Hepatic stellate cell (primary cell): Measurements from ENCODE around the gene PREX1.
"Not testable (repeated sequence)": the region's sequence is repeated elsewhere in the genome, so short reads cannot be mapped to it uniquely, and the experiment has no call there.

Source experiments
- DNase-seq: peaks from one replicate; pipeline ENCODE4 v3.0.0; 2011; ENCODE audit warnings: low spot score

The PREX1 gene

GRCh38 chr20:48603819-48604405 lies 223.9 kb downstream of the PREX1 start:
- no peak for DNase-seq

GRCh38 chr20:48603116-48603818 lies 224.5 kb downstream of the PREX1 start:
- DNase-seq: no peak

DNA sequence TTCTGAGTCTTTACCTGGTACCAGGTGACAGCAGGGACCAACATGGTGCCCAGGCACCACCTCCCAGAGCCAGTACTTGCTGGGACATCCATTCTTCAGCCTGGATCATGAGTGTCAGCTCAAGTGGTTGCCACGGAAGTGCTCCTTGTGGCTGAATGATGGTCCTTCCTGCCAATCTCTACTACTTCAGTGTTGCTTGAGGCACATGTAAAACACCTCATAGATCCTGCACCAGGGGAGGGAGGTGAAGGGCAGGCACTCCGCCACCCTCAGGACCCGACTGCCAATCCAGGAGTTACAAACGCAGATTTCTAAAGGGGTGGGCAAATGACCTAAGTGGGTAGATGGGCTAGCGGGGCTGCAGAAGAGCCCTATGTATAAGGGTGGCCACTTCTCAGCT lies 226.0 kb downstream of the PREX1 start:
- DNase-seq: no peak

DNA sequence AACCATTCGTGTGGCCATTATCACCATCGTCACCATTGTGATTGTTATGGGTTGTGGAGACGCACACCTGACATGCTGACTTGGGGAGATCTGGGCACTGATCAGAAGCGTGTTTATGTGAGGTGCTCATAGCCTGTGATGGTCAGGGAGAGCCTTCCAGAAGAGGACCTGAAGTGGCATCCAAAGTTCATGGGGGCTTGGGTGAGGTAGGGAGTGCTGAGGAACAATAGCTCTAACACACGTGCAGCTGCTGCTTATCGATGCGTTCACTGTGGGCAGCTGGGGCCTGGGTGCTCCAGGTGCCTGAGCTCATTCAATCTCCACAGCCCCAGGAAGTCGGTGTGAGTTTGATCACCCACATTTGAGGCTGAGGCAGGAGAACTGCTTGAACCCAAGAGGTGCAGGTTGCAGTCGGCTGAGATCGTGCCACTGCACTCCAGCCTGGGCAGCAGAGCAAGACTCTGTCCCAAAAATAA lies 227.3 kb downstream of the PREX1 start:
- no peak for DNase-seq

- no peak for DNase-seq
Observed at GRCh38 chr20:48599748-48600469, 227.9 kb downstream of the PREX1 start.

DNA sequence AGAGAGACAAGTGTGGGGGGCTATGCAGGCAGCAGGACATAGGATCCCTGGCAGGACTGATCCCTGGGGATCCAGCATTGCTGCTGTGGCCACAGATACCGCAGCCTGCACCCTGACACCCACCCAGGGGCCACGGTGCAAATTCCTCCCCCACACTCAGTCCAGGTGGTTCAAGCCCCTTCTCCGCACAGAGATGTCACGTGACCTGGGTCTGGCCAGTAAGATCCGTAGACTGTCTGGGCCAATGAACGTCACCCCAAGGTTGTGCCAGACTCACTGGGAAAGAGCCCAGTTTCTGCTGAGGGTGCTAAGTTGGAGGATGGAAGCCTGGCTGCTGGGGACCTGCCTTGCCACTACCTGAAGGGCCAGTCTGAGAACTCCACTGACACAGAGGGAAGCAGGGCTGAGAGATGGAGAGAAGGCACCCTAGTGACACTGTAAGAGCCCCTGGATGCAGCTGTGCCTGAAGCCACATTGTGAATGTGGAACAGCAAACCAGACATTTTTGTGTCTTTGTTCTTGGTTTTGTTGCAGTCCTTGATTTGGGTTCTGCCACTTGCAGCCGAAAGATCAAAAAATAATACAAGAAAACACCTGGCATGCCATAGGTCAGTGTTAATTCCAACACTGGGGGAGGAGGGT lies 228.6 kb downstream of the PREX1 start:
- no peak for DNase-seq

DNA sequence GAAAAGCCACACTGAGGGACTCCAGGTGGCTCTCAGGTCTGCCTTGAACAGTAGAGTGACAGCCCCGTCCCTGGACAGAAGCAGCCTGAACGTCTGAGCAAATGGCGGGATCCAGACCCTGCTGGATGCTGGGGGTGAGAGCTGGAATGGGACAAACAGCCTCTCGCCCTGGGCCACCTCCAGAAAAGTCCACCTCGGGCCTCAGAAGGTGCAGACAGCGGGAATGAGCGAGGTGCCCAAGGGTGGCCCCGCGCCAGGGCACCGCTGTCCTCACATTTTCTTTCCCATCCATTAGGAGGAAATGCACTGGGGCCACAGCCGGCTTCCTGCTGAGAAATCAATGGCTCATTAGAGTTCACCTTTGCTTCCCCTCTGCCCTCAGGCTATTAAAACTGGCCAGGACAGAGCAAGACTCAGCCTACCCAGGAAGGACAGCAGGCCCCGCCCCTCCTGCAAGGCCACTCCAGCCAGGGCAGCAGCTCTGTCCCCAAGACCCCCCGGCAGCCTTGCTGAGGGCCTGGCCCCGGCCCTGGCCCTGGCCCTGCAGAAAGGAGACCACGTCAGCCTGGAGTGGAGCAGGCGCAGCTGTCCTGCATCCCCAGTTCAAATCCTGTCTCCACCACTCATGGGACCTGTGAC lies 229.4 kb downstream of the PREX1 start:
- DNase-seq: not testable (repeated sequence)

DNA sequence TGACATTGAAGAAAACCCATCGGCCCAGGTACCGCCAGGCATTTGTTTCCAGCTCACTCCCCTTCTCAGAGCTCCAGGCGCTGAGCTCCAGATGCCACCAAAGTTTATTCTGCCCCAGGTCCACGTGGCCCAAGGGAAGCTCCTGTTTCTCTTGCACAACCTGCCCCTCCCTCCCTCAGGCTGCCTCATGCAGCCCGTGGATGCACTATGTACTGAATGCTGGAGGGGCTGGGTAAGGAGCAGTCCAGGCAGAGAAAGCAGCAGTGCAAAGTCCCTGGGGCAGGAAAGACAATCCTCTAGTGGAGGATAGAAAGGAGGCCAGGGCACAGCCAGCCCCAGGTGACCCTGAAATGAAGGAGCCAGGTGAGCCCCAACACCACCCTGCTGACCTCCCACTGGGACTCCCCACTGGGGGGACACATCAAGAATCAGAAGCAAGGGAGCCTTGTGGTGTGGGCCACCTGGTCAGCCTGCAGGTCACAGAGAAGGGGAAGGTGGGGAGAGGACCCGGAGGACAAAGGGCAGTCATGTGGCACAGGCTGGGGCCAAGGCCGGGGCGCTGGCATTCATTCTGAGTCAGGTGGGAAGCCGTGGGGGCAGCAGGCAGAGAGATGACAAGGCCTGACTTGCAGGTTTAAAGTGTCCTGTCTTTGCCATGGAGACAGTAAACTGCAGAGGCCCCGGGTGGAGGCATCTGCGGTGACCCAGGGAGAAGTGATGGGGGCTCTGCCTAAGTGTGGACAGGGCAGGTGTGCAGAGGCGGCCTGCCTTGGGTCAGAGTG lies 230.1 kb downstream of the PREX1 start:
- DNase-seq: no peak

- DNase-seq: no peak
Observed at GRCh38 chr20:48596334-48596898, 231.4 kb downstream of the PREX1 start.

DNA sequence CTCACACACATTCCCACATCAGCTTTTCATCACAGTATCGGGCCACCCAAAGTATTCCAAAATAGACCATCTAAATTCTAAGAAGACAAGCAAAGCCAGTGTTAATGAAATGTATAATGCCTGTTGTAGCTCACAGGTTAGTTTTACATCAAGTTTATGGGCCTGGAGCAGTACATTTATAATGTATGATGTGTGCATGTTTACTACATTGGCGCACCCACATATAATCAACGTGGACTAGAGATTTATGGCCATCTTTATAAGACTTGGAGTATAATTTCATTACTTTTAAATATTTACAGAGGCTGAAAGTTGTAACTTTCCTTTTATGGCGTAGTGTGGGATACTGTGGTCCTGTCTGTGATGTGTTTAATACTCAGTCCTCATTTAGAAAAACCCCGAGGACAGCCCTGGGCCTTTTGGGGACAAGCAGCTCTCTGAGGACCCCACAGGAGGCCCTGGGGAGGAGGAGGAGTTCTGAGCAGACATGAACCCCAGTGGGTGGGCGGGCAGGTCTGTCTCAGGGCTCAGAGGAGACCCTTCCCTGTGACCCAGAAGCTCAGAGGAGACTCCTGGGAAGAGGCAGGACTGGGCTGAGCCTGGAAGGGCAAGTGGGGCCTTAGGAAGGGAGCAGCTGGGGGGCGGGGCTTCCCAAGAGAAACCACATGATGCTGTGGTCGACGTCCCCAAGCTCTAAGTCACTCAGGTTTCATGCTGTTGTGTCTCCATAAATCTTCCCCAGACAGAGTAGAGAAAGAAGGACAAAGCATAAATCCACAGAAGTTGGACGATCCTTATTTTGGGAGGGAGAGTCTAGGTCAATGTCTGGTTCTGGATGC lies 232.1 kb downstream of the PREX1 start:
- DNase-seq: no peak

GRCh38 chr20:48594533-48594932 lies 233.3 kb downstream of the PREX1 start:
- no peak for DNase-seq

- DNase-seq: no peak
Observed at GRCh38 chr20:48592107-48592940, 235.5 kb downstream of the PREX1 start.

- DNase-seq: no peak
Observed at GRCh38 chr20:48586730-48587129, 241.1 kb downstream of the PREX1 start.

DNA sequence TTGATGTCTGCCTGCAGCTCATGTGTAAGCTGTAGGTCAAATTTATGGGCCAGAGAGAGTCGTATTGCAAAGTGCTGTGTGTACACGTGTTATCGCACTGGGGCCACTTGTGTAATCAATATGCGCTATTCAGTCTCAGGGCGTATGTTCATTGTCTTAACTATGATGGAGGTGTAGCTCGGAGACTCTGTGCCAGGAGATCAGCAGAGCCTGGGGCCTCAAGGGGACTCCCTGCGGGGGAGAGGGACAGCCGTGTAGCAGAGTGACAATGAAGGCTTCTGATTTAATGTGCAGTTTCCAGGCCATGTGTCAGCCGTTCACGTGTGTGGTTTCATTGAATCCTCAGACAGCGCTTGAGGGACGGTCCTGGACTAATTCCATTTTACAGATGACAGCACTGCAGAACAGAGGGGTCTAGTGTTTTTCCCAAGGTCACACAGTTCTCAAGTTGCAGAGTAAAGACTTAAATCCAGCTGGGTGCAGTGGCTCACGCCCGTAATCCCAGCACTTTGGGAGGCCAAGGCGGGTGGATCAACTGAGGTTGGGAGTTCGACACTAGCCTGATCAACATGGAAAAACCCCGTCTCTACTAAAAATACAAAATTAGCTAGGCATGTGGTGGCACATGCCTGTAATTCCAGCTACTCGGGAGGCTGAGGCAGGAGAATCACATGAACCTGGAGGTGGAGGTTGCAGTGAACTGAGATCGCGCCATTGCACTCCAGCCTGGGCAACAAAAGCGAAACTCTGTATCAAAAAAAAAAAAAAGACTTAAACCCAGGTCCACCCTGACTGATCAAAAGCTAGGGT lies 242.5 kb downstream of the PREX1 start:
- DNase-seq: no peak

DNA sequence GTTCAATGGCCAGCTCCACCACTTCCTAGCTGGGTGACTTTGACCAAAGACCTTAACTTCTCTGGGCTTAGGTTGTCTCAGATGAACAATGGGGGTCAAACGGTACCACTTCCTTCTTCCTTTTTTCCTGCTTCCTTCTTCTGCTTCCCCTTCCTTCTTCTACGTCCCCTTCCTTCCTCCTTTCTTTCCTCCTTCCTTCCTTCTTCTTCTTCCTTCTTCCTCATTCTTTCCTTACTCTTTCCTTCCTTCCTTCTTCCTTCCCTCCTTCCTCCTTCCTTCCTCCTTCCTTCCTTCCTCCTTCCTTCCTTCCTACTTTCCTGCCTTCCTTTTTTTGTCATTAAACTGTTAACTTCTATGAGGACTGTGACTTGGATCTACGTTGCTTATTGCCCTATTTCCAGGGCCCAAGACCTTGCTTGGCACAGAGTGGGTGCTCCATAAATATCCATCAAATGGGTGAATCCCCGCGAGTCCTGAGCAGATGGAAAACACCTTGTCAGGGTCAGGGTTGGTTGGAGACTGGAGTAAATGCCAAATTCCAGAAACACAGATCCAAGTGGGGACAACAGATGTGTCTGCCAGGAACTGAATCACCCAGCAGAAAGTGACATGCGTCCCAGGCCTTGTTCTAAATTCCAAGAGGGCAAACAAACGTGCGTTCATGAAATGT lies 243.3 kb downstream of the PREX1 start:
- DNase-seq: no peak

GRCh38 chr20:48583801-48584200 lies 244.0 kb downstream of the PREX1 start:
- no peak for DNase-seq

- no peak for DNase-seq
Observed at GRCh38 chr20:48583171-48583570, 244.6 kb downstream of the PREX1 start.

- no peak for DNase-seq
Observed at GRCh38 chr20:48582673-48582985, 245.2 kb downstream of the PREX1 start.
